Activated CD4-positive, CD25-positive, alpha-beta regulatory T cell (primary cell): ENCODE measurements around the gene REV1.
"Not testable (repeated sequence)": the region's sequence is repeated elsewhere in the genome, so short reads cannot be mapped to it uniquely, and the experiment has no call there.

Experiments used
- DNase-seq, 4 experiments: peaks; one replicate each; lab custom pipeline; 2025; lab: John Stamatoyannopoulos, UW

The REV1 gene

GRCh38 chr2:99403524-99403923 lies 86.3 kb downstream of the REV1 start:
- no peak for DNase-seq

GRCh38 chr2:99403084-99403483 lies 86.7 kb downstream of the REV1 start:
- DNase-seq, result no peak

- no peak for DNase-seq
Measured at GRCh38 chr2:99401841-99402240, 88.0 kb downstream of the REV1 start.

GRCh38 chr2:99399795-99400194 lies 90.0 kb downstream of the REV1 start:
- no peak for DNase-seq

GRCh38 chr2:99399063-99399462 lies 90.8 kb downstream of the REV1 start:
- DNase-seq, result no peak

GRCh38 chr2:99398303-99398702 lies 91.5 kb downstream of the REV1 start:
- no peak for DNase-seq

GRCh38 chr2:99397266-99397920 lies 92.4 kb downstream of the REV1 start:
- no peak for DNase-seq

GRCh38 chr2:99395589-99396130 lies 94.2 kb downstream of the REV1 start:
- no peak for DNase-seq

- no peak for DNase-seq
Measured at GRCh38 chr2:99389946-99390345, 99.9 kb downstream of the REV1 start.

GRCh38 chr2:99389371-99389770 lies 100.4 kb downstream of the REV1 start:
- no peak for DNase-seq

GRCh38 chr2:99388892-99389291 lies 100.9 kb downstream of the REV1 start:
- DNase-seq, result no peak

- DNase-seq, result no peak
Measured at GRCh38 chr2:99386011-99386410, 103.8 kb downstream of the REV1 start.

- DNase-seq, result no peak
Measured at GRCh38 chr2:99382143-99382542, 107.7 kb downstream of the REV1 start.

GRCh38 chr2:99380376-99381010 lies 109.3 kb downstream of the REV1 start:
- no peak for DNase-seq

GRCh38 chr2:99377879-99378278 lies 111.9 kb downstream of the REV1 start:
- no peak for DNase-seq

GRCh38 chr2:99376254-99376864 lies 113.5 kb downstream of the REV1 start:
- no peak for DNase-seq

- no peak for DNase-seq
Measured at GRCh38 chr2:99374747-99375146, 115.1 kb downstream of the REV1 start.

GRCh38 chr2:99373144-99373543 lies 116.7 kb downstream of the REV1 start:
- DNase-seq, result no peak

GRCh38 chr2:99368854-99369253 lies 121.0 kb downstream of the REV1 start:
- DNase-seq, result not testable (repeated sequence)

- DNase-seq, result no peak
Measured at GRCh38 chr2:99365661-99366060, 124.2 kb downstream of the REV1 start.

GRCh38 chr2:99356853-99357252 lies 133.0 kb downstream of the REV1 start:
- no peak for DNase-seq

- DNase-seq, result not testable (repeated sequence)
Measured at GRCh38 chr2:99354825-99355224, 135.0 kb downstream of the REV1 start.

- no peak for DNase-seq
Measured at GRCh38 chr2:99354070-99354469, 135.7 kb downstream of the REV1 start.
